Measurements from ENCODE around the gene RAB9B.

The RAB9B gene

GRCh38 chrX:103831803-103832544, at the start of gene RAB9B:
TSS of gene RAB9B (minus strand) at chrX:103832257. CDS start at chrX:103825784, 6,473 bp downstream.
- peak within 1 kb of the TSS; percentile 91 for H3K4me3 Mint-ChIP-seq
- no peaks in the 10 kb centered on the region for H3K4me1 Mint-ChIP-seq
- H3K27ac Mint-ChIP-seq, result peak within 1 kb of the TSS; percentile 64
- no peaks in the 10 kb centered on the region for H3K27me3 Mint-ChIP-seq
- H3K9me3 Mint-ChIP-seq, result no peaks in the 10 kb centered on the region
- no peaks in the 10 kb centered on the region for H3K36me3 Mint-ChIP-seq
- peak; percentile 94 for ATAC-seq

GRCh38 chrX:103879339-103879738, 47.3 kb upstream of the RAB9B start:
- Mint-ChIP-seq H3K9me3 (no peaks in the 10 kb centered on the region), H3K27ac (no peak overlapping the region), H3K36me3 (peaks cover 5% of the 10 kb centered on the region), H3K4me1 (no peaks in the 10 kb centered on the region), H3K27me3 (no peaks in the 10 kb centered on the region), H3K4me3 (no peak overlapping the region)
- no peak for ATAC-seq

- no peaks in the 10 kb centered on the region for H3K4me1 Mint-ChIP-seq
Measured at GRCh38 chrX:103878466-103879122, 46.5 kb upstream of the RAB9B start.

GRCh38 chrX:103877571-103877970, 45.5 kb upstream of the RAB9B start:
- no peak for ATAC-seq
- H3K27me3 Mint-ChIP-seq, result no peaks in the 10 kb centered on the region
- peaks cover 5% of the 10 kb centered on the region for H3K36me3 Mint-ChIP-seq
- no peak overlapping the region for H3K4me3 Mint-ChIP-seq
- no peak overlapping the region for H3K27ac Mint-ChIP-seq
- H3K4me1 Mint-ChIP-seq, result no peaks in the 10 kb centered on the region
- H3K9me3 Mint-ChIP-seq, result no peaks in the 10 kb centered on the region

More at GRCh38 chrX:103878466-103879122, 46.5 kb upstream of the RAB9B start:
- no peak for ATAC-seq
- no peaks in the 10 kb centered on the region for H3K27me3 Mint-ChIP-seq
- peaks cover 5% of the 10 kb centered on the region for H3K36me3 Mint-ChIP-seq
- H3K27ac Mint-ChIP-seq, result no peak overlapping the region
- H3K9me3 Mint-ChIP-seq, result no peaks in the 10 kb centered on the region
- H3K4me3 Mint-ChIP-seq, result no peak overlapping the region

- Mint-ChIP-seq H3K36me3 (no peaks in the 10 kb centered on the region), H3K4me3 (no peak overlapping the region), H3K4me1 (no peaks in the 10 kb centered on the region), H3K27ac (no peak overlapping the region), H3K27me3 (no peaks in the 10 kb centered on the region), H3K9me3 (no peaks in the 10 kb centered on the region)
- ATAC-seq, result no peak
Measured at GRCh38 chrX:103864886-103865534, 33.0 kb upstream of the RAB9B start.

GRCh38 chrX:103864149-103864548, 32.1 kb upstream of the RAB9B start:
- no peaks in the 10 kb centered on the region for H3K27me3 Mint-ChIP-seq
- H3K27ac Mint-ChIP-seq, result no peak overlapping the region
- no peaks in the 10 kb centered on the region for H3K36me3 Mint-ChIP-seq
- H3K4me1 Mint-ChIP-seq, result no peaks in the 10 kb centered on the region
- no peak overlapping the region for H3K4me3 Mint-ChIP-seq
- no peaks in the 10 kb centered on the region for H3K9me3 Mint-ChIP-seq
- no peak for ATAC-seq

GRCh38 chrX:103861200-103861599, 29.1 kb upstream of the RAB9B start:
- Mint-ChIP-seq H3K4me3 (no peak overlapping the region), H3K9me3 (no peaks in the 10 kb centered on the region), H3K27ac (no peak overlapping the region), H3K27me3 (no peaks in the 10 kb centered on the region), H3K36me3 (no peaks in the 10 kb centered on the region), H3K4me1 (no peaks in the 10 kb centered on the region)
- no peak for ATAC-seq

- no peaks in the 10 kb centered on the region for H3K27me3 Mint-ChIP-seq
- H3K9me3 Mint-ChIP-seq, result no peaks in the 10 kb centered on the region
- ATAC-seq, result no peak
- no peaks in the 10 kb centered on the region for H3K36me3 Mint-ChIP-seq
- H3K27ac Mint-ChIP-seq, result no peak overlapping the region
- no peak overlapping the region for H3K4me3 Mint-ChIP-seq
- no peaks in the 10 kb centered on the region for H3K4me1 Mint-ChIP-seq
Measured at GRCh38 chrX:103849558-103849957, 17.5 kb upstream of the RAB9B start.

GRCh38 chrX:103847174-103847870, 15.3 kb upstream of the RAB9B start:
- no peaks in the 10 kb centered on the region for H3K27me3 Mint-ChIP-seq
- no peak overlapping the region for H3K27ac Mint-ChIP-seq
- ATAC-seq, result no peak
- no peaks in the 10 kb centered on the region for H3K36me3 Mint-ChIP-seq
- H3K4me1 Mint-ChIP-seq, result no peaks in the 10 kb centered on the region
- H3K9me3 Mint-ChIP-seq, result no peaks in the 10 kb centered on the region
- H3K4me3 Mint-ChIP-seq, result no peak overlapping the region

- H3K4me3 Mint-ChIP-seq, result no peak overlapping the region
- H3K27me3 Mint-ChIP-seq, result no peaks in the 10 kb centered on the region
- ATAC-seq, result no peak
- no peak overlapping the region for H3K27ac Mint-ChIP-seq
- H3K4me1 Mint-ChIP-seq, result no peaks in the 10 kb centered on the region
- H3K9me3 Mint-ChIP-seq, result no peaks in the 10 kb centered on the region
- H3K36me3 Mint-ChIP-seq, result no peaks in the 10 kb centered on the region
Measured at GRCh38 chrX:103846386-103846785, 14.3 kb upstream of the RAB9B start.

- Mint-ChIP-seq H3K9me3 (no peaks in the 10 kb centered on the region), H3K27me3 (no peaks in the 10 kb centered on the region), H3K27ac (no peak overlapping the region), H3K4me3 (no peak overlapping the region), H3K4me1 (no peaks in the 10 kb centered on the region), H3K36me3 (no peaks in the 10 kb centered on the region)
- ATAC-seq, result no peak
Measured at GRCh38 chrX:103845165-103845653, 13.2 kb upstream of the RAB9B start.

GRCh38 chrX:103839404-103839803, 7.3 kb upstream of the RAB9B start:
- Mint-ChIP-seq H3K27ac (no peak overlapping the region), H3K4me1 (peaks cover 6% of the 10 kb centered on the region), H3K4me3 (no peak overlapping the region), H3K36me3 (no peaks in the 10 kb centered on the region), H3K9me3 (no peaks in the 10 kb centered on the region), H3K27me3 (no peaks in the 10 kb centered on the region)
- ATAC-seq, result no peak

GRCh38 chrX:103831342-103831802, 685 bp downstream of the RAB9B start:
- Mint-ChIP-seq H3K4me3 (peak overlapping the region; percentile 82), H3K27ac (peak overlapping the region; percentile 64), H3K4me1 (no peaks in the 10 kb centered on the region), H3K9me3 (no peaks in the 10 kb centered on the region), H3K36me3 (no peaks in the 10 kb centered on the region), H3K27me3 (no peaks in the 10 kb centered on the region)
- no peak for ATAC-seq

GRCh38 chrX:103830848-103831247, 1.2 kb downstream of the RAB9B start:
- Mint-ChIP-seq H3K4me1 (no peaks in the 10 kb centered on the region), H3K4me3 (no peak overlapping the region), H3K27me3 (no peaks in the 10 kb centered on the region), H3K9me3 (no peaks in the 10 kb centered on the region), H3K27ac (no peak overlapping the region), H3K36me3 (no peaks in the 10 kb centered on the region)
- ATAC-seq, result no peak

GRCh38 chrX:103828529-103828928, 3.5 kb downstream of the RAB9B start:
- no peak overlapping the region for H3K27ac Mint-ChIP-seq

More at GRCh38 chrX:103828529-103828928, 3.5 kb downstream of the RAB9B start:
- Mint-ChIP-seq H3K4me3 (no peak overlapping the region), H3K4me1 (no peaks in the 10 kb centered on the region), H3K9me3 (no peaks in the 10 kb centered on the region), H3K27me3 (no peaks in the 10 kb centered on the region), H3K36me3 (no peaks in the 10 kb centered on the region)
- ATAC-seq, result no peak

All from stimulated activated memory B cell treated with anti-CD40 and anti-IgM and Interleukin-4, amounts not matched to agents 10 μg/mL and 1 μg/mL and 100 μg/mL, for 72 hours (primary cell).